ENCODE results near the gene SETSIP. TPM values are rescaled to one million over a fixed set of nuclear protein-coding genes. Genes with fewer than 3 reads are reported as not detected.

Gene SETSIP
- total RNA-seq, 2 experiments from 2014 or later, result 0.44 TPM; not detected in 1

DNA sequence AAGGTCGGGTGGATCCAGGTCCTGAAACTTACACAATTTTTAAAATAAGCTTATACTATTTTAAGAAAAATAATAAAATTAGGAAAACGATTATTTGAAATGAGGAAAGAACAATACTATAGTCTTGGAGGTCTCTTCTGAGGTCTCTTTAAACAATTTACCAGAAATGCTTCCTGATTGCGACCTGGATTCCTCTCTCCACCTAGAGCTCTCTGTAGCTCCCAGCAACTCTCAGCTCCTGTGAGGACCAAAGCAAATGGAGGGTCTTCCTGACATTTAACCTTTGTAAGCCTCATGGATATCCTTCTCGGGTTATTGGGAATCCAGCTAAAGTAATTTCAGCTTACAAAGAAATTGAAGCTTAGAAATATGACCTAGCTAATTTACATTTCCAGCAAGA, 5.8 kb upstream of the SETSIP start:
- POLR2A ChIA-PET, result interaction anchor here (1.0 to 1.8 kb wide), 3 partner anchors 8 to 25 kb away, joined by 3 to 6 read pairs (median 4); no protein-coding TSS in a partner anchor
- Histone ChIP-seq H3K4me2 (ENCODE audit: low read length) (peak overlapping the region; percentile 72), H3K9me3 (ENCODE audit: low read length) (0 out of 2 replicates have a peak, but pooled peaks cover 4% of the 10 kb centered on the region), H3K4me1 (ENCODE audit: insufficient read depth, low read length, poor library complexity, severe bottlenecking) (peaks cover 5% of the 10 kb centered on the region), H3K36me3 (ENCODE audit: insufficient read depth, low read length) (no peaks in the 10 kb centered on the region), H3K4me3 (ENCODE audit: low read depth, low read length, poor library complexity, severe bottlenecking) (peak overlapping the region; percentile 68), H3K79me2 (ENCODE audit: insufficient read depth, low read depth, low read length) (no peaks in the 10 kb centered on the region), H3K27ac (ENCODE audit: low read depth, low read length, poor library complexity, severe bottlenecking) (no peak overlapping the region), H4K20me1 (ENCODE audit: insufficient read depth, low read length) (no peaks in the 10 kb centered on the region), H2AFZ (ENCODE audit: low read length) (peak overlapping the region; percentile 92; the same call in 1 of the 2 replicates), H3K9me2 (ENCODE audit: insufficient read depth, low read length) (no peaks in the 10 kb centered on the region)
- intact Hi-C loops (cut with micrococcal nuclease; ENCODE audit: unreplicated experiment), result no loop called here
- CTCF ChIA-PET (ENCODE audit: unreplicated experiment), result no interaction called here
- DNase-seq (ENCODE audit: low spot score), result no peak
- TF ChIP-seq, protein P1, sequence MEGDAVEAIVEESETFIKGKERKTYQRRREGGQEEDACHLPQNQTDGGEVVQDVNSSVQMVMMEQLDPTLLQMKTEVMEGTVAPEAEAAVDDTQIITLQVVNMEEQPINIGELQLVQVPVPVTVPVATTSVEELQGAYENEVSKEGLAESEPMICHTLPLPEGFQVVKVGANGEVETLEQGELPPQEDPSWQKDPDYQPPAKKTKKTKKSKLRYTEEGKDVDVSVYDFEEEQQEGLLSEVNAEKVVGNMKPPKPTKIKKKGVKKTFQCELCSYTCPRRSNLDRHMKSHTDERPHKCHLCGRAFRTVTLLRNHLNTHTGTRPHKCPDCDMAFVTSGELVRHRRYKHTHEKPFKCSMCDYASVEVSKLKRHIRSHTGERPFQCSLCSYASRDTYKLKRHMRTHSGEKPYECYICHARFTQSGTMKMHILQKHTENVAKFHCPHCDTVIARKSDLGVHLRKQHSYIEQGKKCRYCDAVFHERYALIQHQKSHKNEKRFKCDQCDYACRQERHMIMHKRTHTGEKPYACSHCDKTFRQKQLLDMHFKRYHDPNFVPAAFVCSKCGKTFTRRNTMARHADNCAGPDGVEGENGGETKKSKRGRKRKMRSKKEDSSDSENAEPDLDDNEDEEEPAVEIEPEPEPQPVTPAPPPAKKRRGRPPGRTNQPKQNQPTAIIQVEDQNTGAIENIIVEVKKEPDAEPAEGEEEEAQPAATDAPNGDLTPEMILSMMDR (conservative IDR thresholded peaks at IDR 0.05; ENCODE audit: low read length), result no peak
- no peak for TF ChIP-seq EZH2phosphoT487 (IDR thresholded peaks at IDR 0.05; ENCODE audit: borderline replicate concordance, low read depth, low read length)
- BruUV-seq (replicated peaks), result no TSS peak

DNA sequence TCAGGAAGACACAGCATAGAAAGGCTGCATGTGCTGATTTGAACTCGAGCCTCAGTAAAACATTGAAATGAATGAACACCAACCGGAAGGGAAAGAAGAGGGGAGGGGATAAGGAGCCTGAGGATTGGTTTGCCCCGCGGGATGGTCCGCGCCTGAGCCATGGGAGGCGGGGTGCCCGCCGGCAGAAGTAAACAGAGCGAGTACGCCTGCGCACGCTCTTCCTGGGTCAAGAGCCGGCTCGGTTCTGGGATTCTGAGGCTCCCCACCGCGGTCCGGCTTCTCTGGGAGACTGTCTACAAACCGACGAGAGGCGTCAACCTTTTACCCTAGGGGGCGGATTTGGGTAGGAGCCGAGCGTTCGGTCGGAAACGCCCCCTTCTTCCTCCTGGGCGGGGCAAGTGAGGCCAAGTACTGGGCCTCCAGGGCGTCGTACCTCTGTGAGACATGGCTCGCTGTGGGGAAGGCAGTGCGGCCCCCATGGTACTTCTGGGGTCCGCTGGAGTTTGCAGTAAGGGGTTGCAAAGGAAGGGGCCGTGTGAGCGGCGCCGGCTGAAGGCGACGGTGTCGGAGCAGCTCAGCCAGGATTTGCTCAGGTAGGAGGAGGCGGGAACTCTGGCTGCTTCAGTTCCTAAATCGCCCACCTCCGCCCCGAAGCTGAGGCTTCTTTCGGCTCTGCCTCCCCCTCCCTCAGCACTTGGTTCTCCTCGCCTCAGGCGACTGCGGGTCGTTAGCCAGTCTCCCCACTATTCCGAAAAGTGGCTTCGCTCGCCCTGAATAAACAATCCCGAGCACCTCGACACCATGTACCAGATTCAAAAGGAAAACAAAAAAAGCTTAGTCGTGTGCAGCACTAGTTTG, 5.1 kb upstream of the SETSIP start, which contains the start of gene BTBD8:
BTBD8 (plus strand) TSS at position 218 of the 858 bp plus-strand sequence; CDS start at position 445, 227 bp downstream.
- Histone ChIP-seq H3K36me3 (ENCODE audit: insufficient read depth, low read length) (no peaks in the 10 kb centered on the region), H3K9me3 (ENCODE audit: low read length) (0 out of 2 replicates have a peak, but pooled peaks cover 4% of the 10 kb centered on the region), H3K4me1 (ENCODE audit: insufficient read depth, low read length, poor library complexity, severe bottlenecking) (peaks cover 5% of the 10 kb centered on the region), H3K9me2 (ENCODE audit: insufficient read depth, low read length) (no peaks in the 10 kb centered on the region), H3K27ac (ENCODE audit: low read depth, low read length, poor library complexity, severe bottlenecking) (no peak within 1 kb of the TSS), H2AFZ (ENCODE audit: low read length) (peak within 1 kb of the TSS; percentile 92), H3K4me2 (ENCODE audit: low read length) (peak within 1 kb of the TSS; percentile 72), H4K20me1 (ENCODE audit: insufficient read depth, low read length) (no peaks in the 10 kb centered on the region), H3K4me3 (ENCODE audit: low read depth, low read length, poor library complexity, severe bottlenecking) (peak within 1 kb of the TSS; percentile 68), H3K79me2 (ENCODE audit: insufficient read depth, low read depth, low read length) (no peaks in the 10 kb centered on the region)
- POLR2A ChIA-PET, result interaction anchor here (0.6 to 1.8 kb wide), 3 partner anchors 11 to 541 kb away, joined by 3 to 6 read pairs (median 3); no protein-coding TSS in a partner anchor
- TF ChIP-seq EZH2phosphoT487 (IDR thresholded peaks at IDR 0.05; ENCODE audit: borderline replicate concordance, low read depth, low read length), result no peak
- TF ChIP-seq, protein P1 (conservative IDR thresholded peaks at IDR 0.05; ENCODE audit: low read length), result 0 out of 2 replicates have a peak, but pooled peaks have one; percentile 22
- peak; percentile 72 for DNase-seq (ENCODE audit: low spot score)
- no TSS peak for BruUV-seq (replicated peaks)
- intact Hi-C loops (cut with micrococcal nuclease; ENCODE audit: unreplicated experiment), result no loop called here
- CTCF ChIA-PET (ENCODE audit: unreplicated experiment), result no interaction called here
